Measurements from ENCODE around the gene L3MBTL1.

The L3MBTL1 gene

DNA sequence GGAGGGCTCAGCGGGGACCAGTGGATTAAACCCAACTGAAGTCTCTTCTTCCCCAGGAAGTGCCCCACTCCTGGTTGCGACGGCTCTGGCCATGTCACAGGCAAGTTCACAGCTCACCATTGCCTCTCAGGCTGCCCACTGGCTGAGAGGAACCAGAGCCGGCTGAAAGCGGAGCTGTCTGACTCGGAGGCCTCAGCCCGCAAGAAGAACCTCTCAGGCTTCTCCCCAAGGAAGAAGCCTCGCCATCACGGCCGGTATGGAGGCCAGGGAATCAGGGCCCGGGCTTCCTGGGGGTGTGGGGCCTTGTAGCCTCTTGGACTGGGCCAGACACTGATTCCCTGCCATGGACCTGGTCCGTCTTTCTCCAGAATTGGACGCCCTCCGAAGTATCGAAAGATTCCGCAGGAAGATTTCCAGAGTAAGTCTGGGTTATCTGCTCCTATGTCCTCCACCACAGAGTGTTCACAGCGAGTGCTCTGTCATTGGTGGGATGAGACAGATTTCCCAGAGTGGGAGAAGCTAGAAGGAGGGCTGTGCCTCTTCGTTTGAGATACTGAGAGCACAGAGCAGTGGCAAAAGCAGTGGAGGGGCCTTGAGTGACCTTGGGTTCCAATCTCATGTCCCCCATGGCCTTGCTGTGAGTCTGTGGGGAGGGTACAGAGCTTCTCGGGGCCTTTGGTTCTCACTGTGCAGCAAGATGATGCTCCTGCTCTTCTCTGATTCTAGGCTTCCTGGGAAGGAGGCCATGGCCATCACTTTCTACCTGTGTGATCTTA is 28.7 kb downstream of the L3MBTL1 start:
- DNase-seq = no peak

DNA sequence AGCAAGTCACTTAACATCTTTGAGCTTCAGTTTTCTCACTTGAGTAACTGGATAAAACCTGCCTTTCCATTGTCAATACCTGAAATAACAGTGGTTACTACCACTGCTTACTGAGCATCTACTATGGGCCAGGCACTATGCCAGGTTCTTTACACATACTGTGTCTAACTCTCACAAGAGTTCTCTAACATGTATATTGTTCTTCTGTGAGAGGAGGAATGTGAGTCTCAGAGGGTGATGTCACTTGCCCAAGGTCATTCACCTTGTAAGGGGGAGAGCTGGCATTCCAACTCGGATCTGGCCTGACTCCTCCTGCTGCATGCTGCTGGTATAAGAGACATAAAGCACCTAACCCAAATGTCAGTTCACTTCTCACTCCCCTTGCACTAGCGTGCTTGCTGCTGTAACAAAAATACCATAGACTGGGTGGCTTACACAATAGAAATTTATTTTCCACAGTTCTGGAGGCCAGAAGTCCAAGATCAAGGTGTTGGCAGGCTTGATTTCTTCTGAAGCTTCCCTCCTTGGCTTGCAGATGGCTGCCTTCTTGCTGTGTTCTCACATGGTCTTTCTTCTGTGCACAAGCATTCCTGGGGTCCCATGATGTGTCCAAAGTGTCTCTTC is 29.4 kb downstream of the L3MBTL1 start:
- DNase-seq = no peak

DNA sequence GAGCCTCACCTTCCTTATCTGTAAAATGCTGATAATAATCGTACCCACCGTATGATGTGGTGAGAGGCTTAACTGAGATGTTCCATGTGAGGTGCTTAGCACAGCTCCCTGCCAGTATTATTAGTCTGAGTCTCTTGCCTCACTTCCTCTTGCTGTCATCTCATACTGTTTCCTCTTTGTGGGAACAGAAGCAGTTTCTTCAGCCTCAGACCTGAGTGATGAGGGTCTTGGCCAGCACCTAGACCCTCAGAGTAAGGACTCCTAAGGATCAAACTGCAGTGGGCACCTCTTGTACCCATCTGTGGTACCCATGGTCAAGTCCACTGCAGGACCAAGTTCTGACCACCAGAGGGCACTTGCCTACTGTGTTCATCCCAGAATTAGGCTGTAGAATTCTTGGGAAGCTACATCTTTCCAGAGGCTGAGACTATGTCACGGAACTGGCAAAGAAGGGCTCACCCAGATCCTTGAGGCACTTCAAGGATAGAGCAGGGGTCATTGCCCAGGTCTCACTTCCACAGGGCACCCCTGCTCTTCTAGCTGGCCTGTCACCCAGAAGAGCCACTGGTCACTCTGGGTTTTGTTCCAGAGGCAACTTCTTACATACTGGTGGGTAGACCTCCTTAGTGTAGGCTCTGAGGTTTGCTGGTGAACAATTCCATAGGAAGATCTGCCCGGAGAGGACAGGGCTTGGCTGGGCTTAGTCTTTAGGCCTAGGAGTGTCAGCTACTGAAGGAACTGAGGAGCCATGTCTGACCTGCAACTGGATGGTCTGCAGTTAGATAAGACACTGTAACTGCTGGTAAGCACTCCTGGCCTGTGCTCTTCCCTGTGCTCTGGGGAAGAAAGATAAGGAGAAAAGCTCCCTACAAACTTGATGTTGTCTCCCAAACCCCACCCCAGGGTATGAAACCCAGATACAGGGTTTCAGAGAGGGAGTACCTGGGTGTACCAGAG is 30.7 kb downstream of the L3MBTL1 start:
- DNase-seq = peak; percentile 42

DNA sequence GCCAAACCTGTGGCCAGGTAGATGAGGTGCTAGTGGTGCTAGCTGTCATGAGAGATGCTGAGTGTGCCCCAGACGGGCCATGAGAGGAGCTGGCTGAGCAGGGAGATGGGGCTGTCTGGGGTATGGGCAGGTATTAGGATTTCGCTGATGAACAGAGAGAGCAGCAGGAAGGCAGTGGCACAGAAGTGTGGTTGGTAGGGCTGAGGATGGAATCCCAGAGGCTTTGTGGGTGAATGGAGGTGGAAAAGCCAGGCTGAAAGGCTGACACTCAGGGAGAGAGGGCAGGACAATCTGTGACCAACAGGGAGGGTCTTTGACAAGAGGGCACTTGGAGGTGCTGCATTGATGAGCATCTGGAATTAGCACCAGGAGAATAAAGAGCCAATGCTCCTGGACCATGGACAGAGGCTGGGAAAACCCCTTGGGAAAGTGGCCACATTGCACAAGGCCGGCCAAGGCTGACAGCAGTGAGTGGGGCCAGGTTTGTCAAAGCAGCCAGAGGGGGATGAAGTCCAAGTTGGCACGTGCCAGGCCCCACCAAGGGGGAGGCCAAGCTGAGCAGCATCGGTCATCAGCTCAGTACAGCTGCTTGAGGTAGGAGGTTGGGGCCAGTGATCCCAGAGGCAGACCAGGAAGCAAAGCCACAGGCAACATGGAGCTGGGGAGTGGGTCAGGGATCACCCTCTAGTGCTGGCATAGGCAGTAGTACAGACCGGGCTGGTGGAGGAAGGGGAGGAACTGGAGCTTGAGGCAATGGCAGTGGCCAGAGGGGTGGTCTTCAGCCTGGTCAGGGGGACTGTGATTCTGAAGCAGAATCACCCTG is 31.6 kb downstream of the L3MBTL1 start:
- DNase-seq = no peak

DNA sequence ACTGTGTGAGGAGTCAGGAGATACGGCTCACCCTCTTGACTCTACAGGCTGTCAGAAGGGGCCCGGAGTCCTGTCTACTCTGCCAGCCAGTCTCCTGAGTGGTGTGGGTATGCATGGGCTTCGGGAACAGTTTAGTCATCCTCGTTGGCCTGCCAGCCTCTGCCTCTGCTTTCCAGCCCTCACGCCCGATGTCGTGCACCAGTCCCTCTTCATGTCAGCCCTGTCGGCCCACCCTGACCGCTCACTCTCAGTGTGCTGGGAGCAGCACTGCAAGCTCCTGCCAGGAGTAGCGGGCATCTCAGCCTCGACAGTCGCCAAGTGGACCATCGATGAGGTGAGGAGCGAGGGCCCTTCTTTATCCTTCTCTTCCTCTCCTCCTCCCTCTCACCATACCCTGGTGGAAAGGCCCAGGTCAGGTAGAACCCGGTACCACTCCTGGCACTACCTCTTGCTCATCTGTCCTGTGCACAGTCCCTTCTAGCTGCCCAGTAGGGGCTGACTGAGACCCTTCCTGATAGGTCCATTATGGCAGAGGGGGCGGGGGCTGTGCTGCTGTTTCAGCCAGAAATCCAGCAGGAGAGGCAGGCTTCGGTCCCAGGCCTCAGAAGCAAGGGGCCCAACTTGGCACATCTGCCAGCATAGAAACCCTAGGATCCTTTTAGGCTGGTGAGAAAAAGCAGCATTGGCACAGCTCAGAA is 32.6 kb downstream of the L3MBTL1 start:
- DNase-seq = no peak

DNA sequence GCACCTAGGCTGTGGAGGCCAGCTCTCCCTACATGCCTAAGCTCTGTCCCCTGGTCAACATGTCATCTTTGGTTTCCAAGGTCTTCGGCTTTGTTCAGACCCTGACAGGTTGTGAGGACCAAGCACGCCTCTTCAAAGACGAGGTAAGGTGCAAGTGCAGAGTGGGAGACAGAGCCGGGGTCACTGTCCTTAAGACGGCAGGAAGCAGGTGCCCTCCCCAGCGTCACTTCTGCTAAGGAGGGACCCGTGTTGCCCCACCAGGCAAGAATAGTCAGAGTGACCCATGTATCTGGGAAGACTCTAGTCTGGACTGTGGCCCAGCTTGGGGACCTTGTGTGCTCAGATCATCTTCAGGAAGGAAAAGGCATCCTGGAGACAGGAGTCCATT is 33.2 kb downstream of the L3MBTL1 start:
- no peak for DNase-seq

DNA sequence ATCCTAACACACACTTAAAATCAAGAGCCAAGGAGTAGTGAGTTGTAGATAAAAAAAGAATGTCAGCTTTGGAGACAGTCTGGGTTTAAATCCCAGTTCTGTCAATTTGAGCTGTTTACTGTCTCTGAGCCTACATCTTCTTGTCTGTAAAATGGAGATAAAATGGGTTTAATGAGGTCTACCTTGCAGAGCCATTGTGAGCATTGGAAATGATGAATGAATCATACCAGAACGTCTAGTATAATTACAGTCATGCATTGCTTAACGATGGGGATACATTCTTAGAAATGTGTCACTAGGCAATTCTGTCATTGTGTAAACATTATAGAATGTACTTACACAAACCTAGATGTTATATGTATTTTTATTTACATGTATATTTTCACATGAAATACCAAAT is 33.7 kb downstream of the L3MBTL1 start:
- DNase-seq = no peak

DNA sequence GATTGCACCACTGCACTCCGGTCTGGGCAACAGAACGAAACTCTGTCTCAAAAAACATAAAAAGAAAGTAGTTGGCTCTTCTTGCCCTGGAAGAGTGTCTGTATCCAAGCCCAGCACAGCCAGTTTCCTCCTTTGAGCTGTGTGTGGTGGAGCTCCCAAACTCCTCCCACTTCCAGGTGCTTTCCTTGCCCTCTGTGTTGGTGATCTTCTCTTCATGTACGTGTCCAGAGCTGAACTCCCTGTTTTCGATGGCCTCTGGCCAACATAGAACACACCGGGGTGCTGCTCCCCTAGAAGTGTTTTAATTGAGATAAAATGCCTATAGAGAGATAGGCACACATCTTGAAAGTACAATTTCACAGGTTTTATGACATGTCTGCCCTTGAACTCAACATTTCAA is 34.7 kb downstream of the L3MBTL1 start:
- DNase-seq = no peak

DNA sequence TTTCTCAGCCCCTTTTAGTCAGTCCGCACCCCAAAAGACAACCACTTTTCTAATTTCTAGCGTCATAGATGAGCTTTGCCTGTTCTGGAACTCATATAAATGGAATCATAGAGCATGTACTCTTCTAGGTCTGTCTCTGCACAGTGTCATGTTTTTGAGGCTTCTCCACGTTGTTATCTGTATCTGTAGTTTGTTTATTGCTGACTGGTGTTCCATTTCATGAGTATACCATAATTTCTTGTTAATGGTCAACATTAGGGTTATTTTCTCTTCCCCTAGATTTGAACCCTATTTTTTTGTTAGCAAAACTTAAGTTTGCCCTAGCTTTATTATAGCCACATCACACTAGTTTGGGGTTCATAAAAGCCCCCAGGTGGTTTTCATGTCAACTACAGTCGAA is 35.2 kb downstream of the L3MBTL1 start:
- DNase-seq = no peak

DNA sequence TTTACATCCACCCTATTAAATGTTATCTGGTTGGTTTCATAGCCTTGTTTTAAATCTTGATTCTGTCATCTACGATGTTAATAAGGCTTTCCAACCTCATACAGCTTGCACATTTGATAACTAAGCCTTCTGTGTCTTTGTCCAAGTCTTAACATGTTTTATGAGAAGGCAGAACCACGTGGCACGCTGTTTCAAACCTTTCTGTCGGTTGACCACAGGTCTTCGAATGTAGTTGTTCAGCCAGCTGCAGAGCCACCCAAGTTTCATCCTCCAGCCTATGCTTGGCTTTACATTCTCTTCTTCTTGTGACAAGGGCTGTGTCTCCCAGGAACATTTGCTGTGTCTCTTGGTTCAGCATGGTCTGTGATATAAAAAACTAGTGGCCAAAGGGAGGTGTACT is 35.6 kb downstream of the L3MBTL1 start:
- no peak for DNase-seq

DNA sequence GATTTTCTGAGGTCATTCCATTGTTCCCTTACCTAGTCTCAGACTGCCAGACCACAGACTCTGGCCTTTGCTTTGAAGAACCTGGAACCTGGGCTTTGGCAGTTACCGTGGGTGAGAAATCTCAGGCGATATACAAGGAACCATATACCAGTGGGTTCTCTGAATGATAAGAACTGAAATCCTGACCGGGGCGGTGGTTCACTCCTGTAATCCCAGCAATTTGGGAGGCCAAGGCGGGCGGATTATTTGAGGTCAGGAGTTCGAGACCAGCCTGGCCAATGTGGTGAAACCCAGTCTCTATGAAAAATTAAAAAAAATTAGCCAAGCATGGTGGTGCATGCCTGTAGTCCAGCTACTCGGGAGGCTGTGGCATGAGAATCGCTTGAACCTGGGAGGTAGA is 37.0 kb downstream of the L3MBTL1 start:
- DNase-seq = no peak

DNA sequence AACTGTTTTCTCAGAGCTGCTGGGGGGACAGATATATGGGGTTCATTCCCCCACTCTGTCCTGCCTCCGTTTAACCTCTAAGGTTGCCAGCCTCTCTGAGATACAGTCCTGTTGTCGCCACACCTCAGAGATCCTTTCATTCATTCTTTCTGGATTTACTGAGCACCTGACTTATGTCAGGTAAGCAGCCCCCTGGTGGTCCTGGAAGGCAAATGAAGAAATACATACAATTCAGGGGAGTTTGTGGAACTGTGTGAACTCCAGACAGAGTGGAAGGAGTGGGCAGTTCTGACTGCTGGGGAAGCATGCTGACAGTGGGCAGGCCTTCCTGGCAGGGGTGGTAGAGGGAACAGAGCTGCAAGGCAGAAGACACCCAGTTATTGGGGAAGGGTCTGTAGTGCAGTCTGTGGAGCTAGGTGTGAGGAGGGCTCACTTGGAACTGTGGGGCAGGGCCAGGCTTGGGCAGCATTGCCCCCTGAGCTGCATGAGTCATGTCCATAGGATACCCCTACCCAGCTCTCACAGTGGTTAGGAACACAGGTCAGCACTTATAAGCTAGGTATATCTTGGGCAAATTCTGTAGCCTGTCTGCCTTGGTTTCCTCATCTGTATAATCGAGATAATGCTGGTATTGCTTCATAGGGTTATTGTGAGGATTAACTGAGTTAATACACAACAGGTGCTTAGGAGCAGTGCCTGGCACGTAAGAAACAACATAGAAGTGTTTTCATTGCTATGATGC is 38.5 kb downstream of the L3MBTL1 start:
- no peak for DNase-seq

DNA sequence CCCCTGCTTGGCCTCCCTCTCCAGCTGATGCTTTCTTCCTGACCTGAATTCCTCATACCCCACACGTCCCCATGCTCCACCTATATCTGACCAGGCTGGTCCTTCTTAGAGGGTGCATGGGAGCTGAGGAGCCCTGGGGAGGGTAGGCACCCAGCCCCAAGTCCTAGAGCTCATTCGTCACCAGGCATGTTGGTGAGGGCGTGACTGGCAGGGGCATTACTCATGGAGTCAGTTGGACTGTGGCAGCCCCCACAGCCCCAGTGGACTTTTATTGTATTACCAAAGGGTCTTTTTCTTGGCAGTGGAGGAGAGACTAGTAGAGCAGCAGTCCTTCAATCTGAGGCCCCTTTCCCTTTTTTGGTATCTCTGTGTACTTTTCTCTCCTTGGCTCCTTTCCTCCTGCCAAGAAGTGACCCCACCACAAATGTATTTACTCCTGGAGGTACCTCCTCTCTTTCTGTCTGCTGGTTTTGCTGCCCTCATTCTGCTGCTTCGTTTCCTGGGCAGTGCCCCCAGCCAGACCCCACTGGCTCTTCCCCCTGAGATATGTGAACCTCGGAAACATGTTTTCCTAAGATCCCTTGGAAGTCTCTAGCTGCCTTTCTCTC is 40.9 kb downstream of the L3MBTL1 start:
- DNase-seq = no peak

DNA sequence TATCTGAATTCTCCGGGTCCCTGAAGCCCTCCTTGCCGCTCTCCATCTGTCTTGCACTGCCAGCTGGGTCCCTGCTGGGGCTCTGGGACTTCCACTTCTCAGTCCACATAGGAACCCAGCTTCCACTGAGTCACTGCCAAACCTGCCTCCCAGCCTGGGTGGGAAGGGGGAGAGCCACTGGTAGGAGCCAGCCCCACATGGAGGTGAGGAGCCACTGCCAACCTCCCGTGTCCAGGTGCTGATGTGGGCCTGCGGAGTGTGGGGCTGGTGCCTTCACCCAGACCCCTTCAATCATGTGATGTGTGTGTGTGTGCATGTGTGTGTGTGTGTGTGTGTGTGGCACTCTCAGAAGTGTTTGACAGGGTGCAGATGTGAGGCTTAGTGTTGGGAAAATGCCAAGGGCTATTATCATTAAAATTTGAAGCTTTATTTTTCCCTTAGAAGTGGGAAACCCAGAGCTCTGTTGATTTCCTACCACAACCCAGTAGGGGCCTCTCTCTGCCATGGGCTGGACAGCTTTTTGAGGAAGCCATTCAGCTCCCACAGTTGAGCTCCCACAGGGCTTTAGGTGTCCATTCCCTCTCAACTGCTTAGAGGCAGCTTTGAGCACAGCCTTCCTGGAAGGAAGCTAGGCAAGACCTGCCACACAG is 42.0 kb downstream of the L3MBTL1 start:
- no peak for DNase-seq

DNA sequence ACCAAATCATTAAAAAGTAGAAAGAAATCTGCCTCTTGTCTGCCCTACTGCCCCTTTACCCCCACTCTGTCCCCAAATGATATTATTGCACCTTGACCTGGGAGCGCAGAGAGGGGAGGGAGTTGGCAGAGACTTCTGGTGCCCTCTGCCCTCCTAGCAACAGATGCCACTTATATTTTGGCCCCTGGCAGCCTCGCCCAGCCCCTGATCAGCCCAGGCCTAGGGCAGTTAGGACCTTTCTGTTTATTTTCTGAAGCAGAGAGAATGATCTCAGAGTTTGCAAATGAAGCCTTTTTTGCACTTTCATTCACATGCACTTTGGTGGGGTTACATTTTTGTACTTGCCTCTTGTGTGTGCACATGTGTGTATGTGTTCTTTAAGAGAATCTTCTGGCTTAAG is 43.0 kb downstream of the L3MBTL1 start:
- DNase-seq = no peak

DNA sequence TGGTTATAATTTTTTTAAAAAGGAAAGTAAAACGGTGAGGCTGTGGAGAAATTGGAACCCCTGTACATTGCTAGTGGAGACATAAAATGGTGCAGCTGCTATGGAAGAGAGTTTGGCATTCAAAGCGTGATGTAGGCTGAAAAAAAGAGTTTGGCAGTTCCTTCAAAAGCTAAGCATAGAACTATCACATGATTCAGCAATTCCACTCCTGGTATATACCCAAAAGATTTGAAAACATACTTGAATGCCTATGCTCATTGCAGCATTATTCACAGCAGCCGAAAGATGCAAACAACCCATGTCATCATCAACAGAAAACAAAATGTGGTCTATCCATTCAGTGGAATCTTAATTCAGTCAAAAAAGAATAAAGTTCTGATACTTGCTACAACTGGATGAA is 46.9 kb downstream of the L3MBTL1 start:
- DNase-seq = no peak

DNA sequence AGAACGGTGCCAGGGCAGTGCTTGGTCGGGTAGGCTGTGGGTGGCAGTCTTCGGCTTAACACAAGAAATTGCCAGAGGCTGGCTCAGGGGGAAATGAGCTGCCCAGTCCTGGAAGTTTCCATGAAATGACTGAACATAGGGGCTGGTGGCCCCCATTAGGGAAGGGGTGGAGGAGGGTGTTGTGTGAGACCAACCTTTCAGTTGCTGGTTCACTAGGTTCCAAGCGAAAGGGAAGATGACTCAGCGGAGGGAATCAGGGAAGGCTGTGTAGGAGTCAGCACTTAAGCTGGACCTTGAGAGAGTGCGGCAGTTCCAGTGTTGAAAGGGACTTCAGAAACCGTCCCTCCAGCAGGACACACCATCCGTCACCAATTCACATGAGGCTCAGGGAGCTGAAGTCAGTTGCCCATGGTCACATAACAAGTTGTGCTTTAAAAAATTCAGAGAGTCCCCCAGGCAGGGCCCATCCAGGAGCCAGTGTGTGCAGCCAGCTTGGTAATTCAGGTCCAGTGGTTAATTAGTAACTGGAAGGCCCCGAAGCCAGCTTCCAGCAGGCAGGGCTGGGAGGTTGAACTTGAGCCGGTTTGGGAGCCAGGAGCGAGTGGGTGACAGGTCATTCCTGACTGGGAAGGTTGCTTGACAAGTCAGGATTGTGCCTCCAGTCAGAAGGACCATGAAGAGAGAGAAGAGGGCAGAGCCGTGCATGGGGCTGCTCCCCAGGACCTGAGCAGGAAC is 51.1 kb downstream of the L3MBTL1 start, which contains the start of gene SGK2:
Gene SGK2, plus strand, starts transcription at position 616 of the 735 bp plus-strand sequence. CDS start 7,469 bp downstream, outside the sequence.
- DNase-seq = no peak

DNA sequence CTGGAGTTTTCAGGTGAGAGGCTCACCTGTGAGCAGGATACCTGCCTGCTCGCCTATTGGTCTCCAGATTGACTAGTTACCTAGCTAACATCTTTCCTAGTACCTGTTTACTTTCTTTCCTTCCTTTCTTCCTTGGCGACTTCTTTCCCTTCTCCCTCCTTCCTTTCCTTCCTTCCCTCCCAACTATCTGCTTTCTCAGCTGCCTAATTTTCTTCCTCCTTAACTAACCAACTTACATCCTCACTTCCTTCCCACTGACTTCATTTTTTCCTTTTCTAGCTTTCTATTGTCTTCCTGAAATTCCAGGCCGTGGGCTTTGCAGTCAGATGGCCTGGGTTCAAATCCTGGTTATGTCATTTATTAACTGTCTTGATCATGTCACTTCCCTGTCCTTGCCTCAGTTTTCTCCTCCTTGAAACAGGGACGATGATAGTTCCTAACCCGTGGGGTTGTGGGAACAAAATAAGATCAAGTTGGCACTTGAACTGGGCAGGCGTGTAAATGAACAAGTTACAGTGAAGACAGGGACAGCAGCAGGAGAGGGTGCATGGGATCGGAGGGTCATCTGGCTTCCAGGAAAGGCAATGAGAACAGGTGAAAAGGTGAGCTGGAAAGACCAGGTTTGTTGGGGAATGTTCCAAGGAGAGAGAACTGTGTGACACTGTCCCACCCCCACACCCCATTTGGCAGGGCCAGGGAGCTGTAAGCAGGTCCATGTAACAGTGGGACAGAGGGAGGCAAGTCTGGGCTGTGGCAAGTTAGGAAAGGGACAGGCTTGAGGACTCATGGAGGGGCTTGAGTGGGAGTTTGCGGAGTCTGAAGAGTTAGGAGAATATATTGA is 51.9 kb downstream of the L3MBTL1 start:
- no peak for DNase-seq

DNA sequence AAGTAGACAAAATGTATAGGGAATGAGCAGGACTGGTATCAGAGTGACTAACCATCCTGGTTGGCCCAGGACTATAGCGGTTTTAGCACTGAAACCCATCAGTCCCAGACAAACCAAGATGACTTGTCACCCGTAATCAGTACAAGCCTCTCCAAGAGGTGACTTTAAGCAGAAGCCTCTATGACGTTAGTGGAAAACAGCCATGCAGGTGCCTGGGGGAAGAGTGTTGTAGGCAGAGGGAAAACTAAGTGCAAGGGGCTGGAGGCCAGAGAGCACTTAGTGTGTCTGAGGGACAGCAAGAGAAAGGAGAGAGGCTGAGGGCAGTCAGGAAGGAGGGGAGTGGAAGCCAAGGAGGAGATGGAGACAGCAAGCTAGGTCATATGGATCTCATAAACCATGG is 53.5 kb downstream of the L3MBTL1 start:
- DNase-seq = no peak

Measured in NCI-H2171 treated with DMSO at 0.1 percent for 48 hours (cell line).